Kidney (tissue), 14 donors: Measurements from ENCODE around the gene TRIP10. TPM values are rescaled to one million over a fixed set of nuclear protein-coding genes. Genes with fewer than 3 reads are reported as not detected.
A peak's percentile ranks its signal among the peaks of the same experiment; 100 is the strongest.

Source experiments
- DNase-seq, 5 donors: peaks; one replicate each; pipeline ENCODE4 v3.0.0-alpha.2; 2013 to 2020
- FAIRE-seq: peaks from 2 replicates; lab custom pipeline; 2012; peaks lifted over from hg19 to GRCh38; lab: Jason Lieb, UNC
- H3K27ac ChIP-seq, 2 donors: one replicate each; pipeline ENCODE4 v1.7.0; 2013; ENCODE audit warnings: low read depth in 2 of 2, low read length in 2 of 2, inconsistent platforms in 1 of 2
- H3K27me3 ChIP-seq: one replicate; pipeline ENCODE4 v1.7.1; 2013; ENCODE audit warnings: low read length, inconsistent platforms; ENCODE audit not compliant: control insufficient read depth, insufficient read depth
- H3K36me3 ChIP-seq, 3 donors: one replicate each; pipeline versions ENCODE4 v1.7.0 to v1.7.1; 2013; ENCODE audit warnings: low read length in 3 of 3, control low read depth in 1 of 3, inconsistent platforms in 1 of 3; ENCODE audit not compliant: insufficient read depth in 3 of 3, control insufficient read depth in 2 of 3
- H3K4me1 ChIP-seq, 3 donors: one replicate each; pipeline versions ENCODE4 v1.7.0 to v1.7.1; 2013; ENCODE audit warnings: low read length in 3 of 3, inconsistent platforms in 1 of 3, low read depth in 1 of 3; ENCODE audit not compliant: control insufficient read depth in 2 of 3, insufficient read depth in 2 of 3
- H3K4me3 ChIP-seq, 3 donors: one replicate each; pipeline versions ENCODE4 v1.7.0 to v1.8.1; 2013; ENCODE audit warnings: low read length in 3 of 3, control low read depth in 1 of 3, inconsistent platforms in 1 of 3
- H3K9ac ChIP-seq, 3 donors: one replicate each; pipeline versions ENCODE4 v1.7.0 to v1.7.1; 2013; ENCODE audit warnings: low read length in 3 of 3, control low read depth in 1 of 3, inconsistent platforms in 1 of 3
- H3K9me3 ChIP-seq, 3 donors: one replicate each; pipeline versions ENCODE4 v1.7.0 to v1.7.1; 2013; ENCODE audit warnings: low read length in 3 of 3, control low read depth in 1 of 3, inconsistent platforms in 1 of 3; ENCODE audit not compliant: control insufficient read depth in 2 of 3, insufficient read depth in 1 of 3
- intact Hi-C: fragments of 100-400 bp; cut with DNase I; formaldehyde crosslinking; loops from one replicate; pipeline ENCODE4 v1.11.1; 2022
- polyA plus RNA-seq: library from polyadenylated mRNA; stranded (reverse); fragments of 350-450 nt; fragmentation: Illumina TruSeq; extraction: RNeasy Lipid Tissue Mini Kit (QIAGEN cat#74804); gene quantifications from one replicate; pipeline ENCODE4 v1.2.3, GENCODE V29; 2014; ENCODE audit warnings: low read depth, low replicate concordance; ENCODE audit not compliant: insufficient read depth
- total RNA-seq: library from RNA; stranded (reverse); fragmentation: NEBNext Ultra II Directional; extraction: Animal tissue kit (Norgen Biotek cat#: 25700); gene quantifications from one replicate; pipeline ENCODE4 v1.2.1, GENCODE V29; 2021
- TF ChIP-seq, protein P1 (sequence below): IDR thresholded peaks from 3 replicates; pipeline ENCODE4 v1.5.1; 2012; ENCODE audit warnings: mild to moderate bottlenecking, moderate library complexity, borderline replicate concordance; ENCODE audit not compliant: insufficient read depth; ENCODE audit errors: extremely low read depth
- donor health status: control.
- donor health status: control.
- donor health status: control.
- donor health status: control.
- donor health status: control.
- donor health status: DM: yes; HTN: yes; CAD: no.
- donor health status: Normal renal cell carcinoma (clear cell type).

Gene TRIP10
- total and polyA plus RNA-seq, 2 donors from 2014 or later = 57.5 to 92.9 TPM

DNA sequence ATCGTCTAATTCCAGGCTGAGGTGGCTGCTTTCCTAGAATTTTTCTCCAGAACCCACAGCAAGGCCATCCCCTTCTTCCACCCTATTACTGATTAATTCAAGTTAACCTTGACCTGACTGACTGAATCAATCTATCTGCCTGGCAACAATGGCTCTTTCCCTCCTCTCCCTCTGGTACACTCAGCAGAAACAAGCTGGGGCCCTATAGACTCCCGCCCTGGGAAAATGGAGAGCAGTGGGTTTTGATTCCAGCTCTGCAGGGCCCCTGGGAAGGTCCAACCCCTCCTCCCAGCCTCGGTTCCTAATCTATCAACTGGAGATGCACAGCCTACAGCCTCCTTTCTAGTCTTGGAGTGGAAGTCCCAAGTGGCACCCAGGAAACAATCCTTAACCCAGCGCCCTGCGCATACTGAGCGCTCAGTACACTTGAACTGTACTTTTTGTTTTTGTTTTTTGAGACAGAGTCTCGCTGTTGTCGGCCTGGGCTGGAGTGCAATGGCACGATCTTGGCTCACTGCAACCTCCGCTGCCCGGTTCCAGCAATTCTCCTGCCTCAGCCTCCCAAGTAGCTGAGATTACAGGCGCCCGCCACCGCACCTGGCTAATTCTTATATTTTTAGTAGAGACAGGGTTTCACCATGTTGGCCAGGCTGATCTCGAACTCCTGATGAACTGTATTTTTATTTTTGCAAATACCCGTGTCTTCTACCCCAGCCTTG lies 13.8 kb upstream of the TRIP10 start:
- H3K9ac ChIP-seq = no peak overlapping the region
- FAIRE-seq (no peak), DNase-seq (peak in 2 of 5 donors; percentile 50 to 54)
- H3K36me3 ChIP-seq = no peaks in the 10 kb centered on the region
- TF ChIP-seq, protein P1, sequence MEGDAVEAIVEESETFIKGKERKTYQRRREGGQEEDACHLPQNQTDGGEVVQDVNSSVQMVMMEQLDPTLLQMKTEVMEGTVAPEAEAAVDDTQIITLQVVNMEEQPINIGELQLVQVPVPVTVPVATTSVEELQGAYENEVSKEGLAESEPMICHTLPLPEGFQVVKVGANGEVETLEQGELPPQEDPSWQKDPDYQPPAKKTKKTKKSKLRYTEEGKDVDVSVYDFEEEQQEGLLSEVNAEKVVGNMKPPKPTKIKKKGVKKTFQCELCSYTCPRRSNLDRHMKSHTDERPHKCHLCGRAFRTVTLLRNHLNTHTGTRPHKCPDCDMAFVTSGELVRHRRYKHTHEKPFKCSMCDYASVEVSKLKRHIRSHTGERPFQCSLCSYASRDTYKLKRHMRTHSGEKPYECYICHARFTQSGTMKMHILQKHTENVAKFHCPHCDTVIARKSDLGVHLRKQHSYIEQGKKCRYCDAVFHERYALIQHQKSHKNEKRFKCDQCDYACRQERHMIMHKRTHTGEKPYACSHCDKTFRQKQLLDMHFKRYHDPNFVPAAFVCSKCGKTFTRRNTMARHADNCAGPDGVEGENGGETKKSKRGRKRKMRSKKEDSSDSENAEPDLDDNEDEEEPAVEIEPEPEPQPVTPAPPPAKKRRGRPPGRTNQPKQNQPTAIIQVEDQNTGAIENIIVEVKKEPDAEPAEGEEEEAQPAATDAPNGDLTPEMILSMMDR = no peak
- H3K27ac ChIP-seq = peak overlapping the region in 1 of 2 donors; percentile 41
- H3K4me1 ChIP-seq = peaks cover 0 to 5% (median 2%) of the 10 kb centered on the region in 3 donors
- intact Hi-C loops = no loop called here
- no peaks in the 10 kb centered on the region for H3K27me3 ChIP-seq
- H3K9me3 ChIP-seq = no peaks in the 10 kb centered on the region
- no peak overlapping the region for H3K4me3 ChIP-seq

DNA sequence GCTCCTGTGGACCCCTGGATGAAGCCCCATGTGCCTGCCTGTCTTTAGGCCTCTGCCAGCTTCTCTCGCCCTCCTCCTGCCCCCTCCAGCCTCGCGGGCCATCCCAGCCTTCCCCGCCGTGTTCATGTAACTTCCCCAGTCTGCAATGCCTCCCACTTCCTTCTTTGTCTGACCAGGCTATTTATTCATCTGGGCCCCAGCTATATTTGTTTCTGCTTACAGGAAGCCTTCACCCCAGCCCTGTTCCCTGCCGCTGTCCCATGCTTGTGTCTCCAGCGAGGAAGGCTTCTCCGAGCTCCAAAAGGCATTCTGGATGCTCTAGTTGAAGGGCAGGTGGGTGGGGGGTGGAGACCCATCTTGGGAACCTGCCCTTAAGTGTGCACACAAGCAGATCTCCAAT lies 11.1 kb upstream of the TRIP10 start:
- no peak overlapping the region for H3K4me3 ChIP-seq
- H3K4me1 ChIP-seq = peaks cover 0 to 5% (median 0%) of the 10 kb centered on the region in 3 donors
- no peak for FAIRE-seq
- intact Hi-C loops = no loop called here
- H3K27ac ChIP-seq = no peak overlapping the region
- no peaks in the 10 kb centered on the region for H3K27me3 ChIP-seq
- DNase-seq = no peak
- H3K9ac ChIP-seq = no peak overlapping the region
- H3K9me3 ChIP-seq = no peaks in the 10 kb centered on the region
- TF ChIP-seq, protein P1 = no peak
- H3K36me3 ChIP-seq = no peaks in the 10 kb centered on the region

DNA sequence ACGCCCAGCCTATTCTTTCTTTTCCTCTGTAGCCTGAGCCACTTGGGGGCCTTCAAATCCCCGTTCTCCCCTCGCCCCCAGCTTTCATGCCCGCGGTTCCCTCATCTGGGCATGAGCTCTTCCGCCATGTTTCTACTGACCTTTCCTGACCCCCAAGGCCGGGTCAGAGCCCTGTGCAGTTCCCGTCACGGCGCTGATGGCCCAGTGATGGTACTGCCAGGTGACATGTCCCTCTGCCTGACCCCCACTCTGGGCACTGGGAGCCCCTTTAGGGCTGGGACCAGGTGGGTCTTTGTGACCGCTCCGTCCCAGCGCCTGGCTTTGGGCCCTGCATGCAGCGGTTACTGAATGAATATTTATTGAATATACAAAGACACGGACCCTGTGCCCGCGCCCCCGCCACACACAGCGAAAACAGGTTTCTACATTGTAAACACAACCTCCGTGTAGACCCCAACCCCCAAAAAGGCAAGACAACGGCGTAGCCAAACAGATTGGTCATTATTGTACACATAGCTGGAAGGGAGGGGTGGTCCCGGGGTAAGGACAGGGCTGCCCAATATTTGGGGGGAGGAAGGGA lies 9.8 kb upstream of the TRIP10 start:
- Histone ChIP-seq H3K4me3 (no peak overlapping the region), H3K36me3 (no peaks in the 10 kb centered on the region), H3K27me3 (no peaks in the 10 kb centered on the region), H3K9me3 (no peaks in the 10 kb centered on the region), H3K4me1 (peaks cover 0 to 5% (median 0%) of the 10 kb centered on the region in 3 donors), H3K27ac (no peak overlapping the region), H3K9ac (no peak overlapping the region)
- FAIRE-seq (no peak), DNase-seq (peak in 1 of 5 donors; percentile 55)
- intact Hi-C loops = no loop called here
- TF ChIP-seq, protein P1 = no peak
